ENCODE data around the gene MCEE.

Gene MCEE

GRCh38 chr2:71155846-71156245 is 25.8 kb upstream of the MCEE start:
- CTCF ChIA-PET: interaction anchor here (0.7 to 6.6 kb wide), 21 partner anchors 9 to 362 kb away, joined by 3 to 53 read pairs (median 5); partner anchors contain the start of gene NAGK
- POLR2A ChIA-PET: no interaction called here
- TF ChIP-seq, protein P1, sequence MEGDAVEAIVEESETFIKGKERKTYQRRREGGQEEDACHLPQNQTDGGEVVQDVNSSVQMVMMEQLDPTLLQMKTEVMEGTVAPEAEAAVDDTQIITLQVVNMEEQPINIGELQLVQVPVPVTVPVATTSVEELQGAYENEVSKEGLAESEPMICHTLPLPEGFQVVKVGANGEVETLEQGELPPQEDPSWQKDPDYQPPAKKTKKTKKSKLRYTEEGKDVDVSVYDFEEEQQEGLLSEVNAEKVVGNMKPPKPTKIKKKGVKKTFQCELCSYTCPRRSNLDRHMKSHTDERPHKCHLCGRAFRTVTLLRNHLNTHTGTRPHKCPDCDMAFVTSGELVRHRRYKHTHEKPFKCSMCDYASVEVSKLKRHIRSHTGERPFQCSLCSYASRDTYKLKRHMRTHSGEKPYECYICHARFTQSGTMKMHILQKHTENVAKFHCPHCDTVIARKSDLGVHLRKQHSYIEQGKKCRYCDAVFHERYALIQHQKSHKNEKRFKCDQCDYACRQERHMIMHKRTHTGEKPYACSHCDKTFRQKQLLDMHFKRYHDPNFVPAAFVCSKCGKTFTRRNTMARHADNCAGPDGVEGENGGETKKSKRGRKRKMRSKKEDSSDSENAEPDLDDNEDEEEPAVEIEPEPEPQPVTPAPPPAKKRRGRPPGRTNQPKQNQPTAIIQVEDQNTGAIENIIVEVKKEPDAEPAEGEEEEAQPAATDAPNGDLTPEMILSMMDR (IDR thresholded peaks at IDR 0.05; ENCODE audit: control extremely low read depth, extremely low read depth, low read depth, missing control alignments): no peak
- no peak for DNase-seq (ENCODE audit: extremely low spot score)

GRCh38 chr2:71154798-71155197 is 24.8 kb upstream of the MCEE start:
- peak; percentile 79 for DNase-seq (ENCODE audit: extremely low spot score)
- ChIA-PET CTCF (interaction anchor here (0.7 to 6.6 kb wide), 21 partner anchors 8 to 199 kb away, joined by 3 to 53 read pairs (median 5); partner anchors contain the start of genes NAGK and ZNF638), POLR2A (interaction anchor here (0.5 to 1.2 kb wide), 2 partner anchors 72 to 857 kb away, joined by 3 read pairs; partner anchors contain the start of gene PAIP2B)
- TF ChIP-seq, protein P1 (IDR thresholded peaks at IDR 0.05; ENCODE audit: control extremely low read depth, extremely low read depth, low read depth, missing control alignments): peak; percentile 62

- ChIA-PET POLR2A (interaction anchor here (1.2 kb wide), 1 partner anchor 73 kb away, joined by 3 read pairs; the partner anchor contains the start of gene PAIP2B), CTCF (interaction anchor here (0.7 to 6.6 kb wide), 21 partner anchors 8 to 199 kb away, joined by 3 to 53 read pairs (median 4); partner anchors contain the start of genes NAGK and ZNF638)
- TF ChIP-seq, protein P1 (IDR thresholded peaks at IDR 0.05; ENCODE audit: control extremely low read depth, extremely low read depth, low read depth, missing control alignments): no peak
- no peak for DNase-seq (ENCODE audit: extremely low spot score)
These were observed 24.2 kb upstream of the MCEE start for GRCh38 chr2:71154279-71154678.

- CTCF ChIA-PET: interaction anchor here (0.8 to 6.6 kb wide), 10 partner anchors 11 to 178 kb away, joined by 3 to 53 read pairs (median 3); partner anchors contain the start of genes NAGK and ZNF638
- TF ChIP-seq, protein P1 (IDR thresholded peaks at IDR 0.05; ENCODE audit: control extremely low read depth, extremely low read depth, low read depth, missing control alignments): no peak
- DNase-seq (ENCODE audit: extremely low spot score): no peak
- POLR2A ChIA-PET: no interaction called here
These were observed 23.7 kb upstream of the MCEE start for GRCh38 chr2:71153585-71154224.

GRCh38 chr2:71151620-71152019 is 21.6 kb upstream of the MCEE start:
- no peak for DNase-seq (ENCODE audit: extremely low spot score)
- ChIA-PET CTCF (interaction anchor here (1.1 to 6.6 kb wide), 6 partner anchors 8 to 188 kb away, joined by 3 to 43 read pairs (median 4); no protein-coding TSS in a partner anchor), POLR2A (no interaction called here)
- TF ChIP-seq, protein P1 (IDR thresholded peaks at IDR 0.05; ENCODE audit: control extremely low read depth, extremely low read depth, low read depth, missing control alignments): no peak

- TF ChIP-seq, protein P1 (IDR thresholded peaks at IDR 0.05; ENCODE audit: control extremely low read depth, extremely low read depth, low read depth, missing control alignments): no peak
- ChIA-PET CTCF (interaction anchor here (0.9 to 2.4 kb wide), 4 partner anchors 8 to 202 kb away, joined by 3 to 11 read pairs (median 4); no protein-coding TSS in a partner anchor), POLR2A (no interaction called here)
- DNase-seq (ENCODE audit: extremely low spot score): no peak
These were observed 20.2 kb upstream of the MCEE start for GRCh38 chr2:71150082-71150816.

All from GM10248 (cell line).